Activated T-cell treated with anti-CD3 and anti-CD28 coated beads for 48 hours (primary cell): ENCODE measurements around the gene OR2F1.

ENCODE experiments used
- DNase-seq: peaks from one replicate; pipeline ENCODE4 v3.0.0-alpha.2; 2020; ENCODE audit warnings: low read depth

The OR2F1 gene

GRCh38 chr7:143954135-143954534 is 509 bp upstream of the OR2F1 start:
- DNase-seq: no peak

- no peak for DNase-seq
Observed at GRCh38 chr7:143958781-143959180, 4.1 kb downstream of the OR2F1 start.

- DNase-seq: no peak
Observed at GRCh38 chr7:143960813-143961610, 6.4 kb downstream of the OR2F1 start.

GRCh38 chr7:143965280-143965679 is 10.6 kb downstream of the OR2F1 start:
- DNase-seq: no peak

GRCh38 chr7:143967398-143967797 is 12.8 kb downstream of the OR2F1 start:
- DNase-seq: no peak

GRCh38 chr7:143973870-143974416 is 19.3 kb downstream of the OR2F1 start:
- no peak for DNase-seq

GRCh38 chr7:143974459-143974858 is 19.8 kb downstream of the OR2F1 start:
- DNase-seq: no peak

GRCh38 chr7:143975617-143976016 is 21.0 kb downstream of the OR2F1 start:
- no peak for DNase-seq

- DNase-seq: no peak
Observed at GRCh38 chr7:143978585-143978984, 23.9 kb downstream of the OR2F1 start.

- DNase-seq: no peak
Observed at GRCh38 chr7:143979359-143979758, 24.7 kb downstream of the OR2F1 start.

GRCh38 chr7:143979998-143980397 is 25.4 kb downstream of the OR2F1 start:
- DNase-seq: no peak

GRCh38 chr7:143980746-143981510 is 26.3 kb downstream of the OR2F1 start:
- no peak for DNase-seq

- DNase-seq: no peak
Observed at GRCh38 chr7:143983960-143984359, 29.3 kb downstream of the OR2F1 start.

- no peak for DNase-seq
Observed at GRCh38 chr7:143987513-143987912, 32.9 kb downstream of the OR2F1 start.

GRCh38 chr7:143988976-143989745 is 34.5 kb downstream of the OR2F1 start:
- no peak for DNase-seq

GRCh38 chr7:143992670-143993069 is 38.0 kb downstream of the OR2F1 start:
- no peak for DNase-seq

- DNase-seq: no peak
Observed at GRCh38 chr7:143993924-143994323, 39.3 kb downstream of the OR2F1 start.

- DNase-seq: no peak
Observed at GRCh38 chr7:144000020-144000419, 45.4 kb downstream of the OR2F1 start, which contains the start of gene OR6B1. OR6B1 (plus strand) TSS chr7:144000320; CDS start chr7:144003997, 3,677 bp downstream.

- no peak for DNase-seq
Observed at GRCh38 chr7:144001543-144001942, 46.9 kb downstream of the OR2F1 start.

- DNase-seq: no peak
Observed at GRCh38 chr7:144004703-144005102, 50.1 kb downstream of the OR2F1 start.

GRCh38 chr7:144006029-144006691 is 51.5 kb downstream of the OR2F1 start:
- DNase-seq: no peak

- DNase-seq: no peak
Observed at GRCh38 chr7:144006692-144007042, 52.0 kb downstream of the OR2F1 start.
